CD1c-positive myeloid dendritic cell (primary cell): ENCODE results near the gene GBA2.
A peak's percentile ranks its signal among the peaks of the same experiment; 100 is the strongest.

Experiments
- DNase-seq: peaks from one replicate; pipeline ENCODE4 v3.0.0-alpha.2; 2016; ENCODE audit errors: extremely low spot score

The GBA2 gene

DNA sequence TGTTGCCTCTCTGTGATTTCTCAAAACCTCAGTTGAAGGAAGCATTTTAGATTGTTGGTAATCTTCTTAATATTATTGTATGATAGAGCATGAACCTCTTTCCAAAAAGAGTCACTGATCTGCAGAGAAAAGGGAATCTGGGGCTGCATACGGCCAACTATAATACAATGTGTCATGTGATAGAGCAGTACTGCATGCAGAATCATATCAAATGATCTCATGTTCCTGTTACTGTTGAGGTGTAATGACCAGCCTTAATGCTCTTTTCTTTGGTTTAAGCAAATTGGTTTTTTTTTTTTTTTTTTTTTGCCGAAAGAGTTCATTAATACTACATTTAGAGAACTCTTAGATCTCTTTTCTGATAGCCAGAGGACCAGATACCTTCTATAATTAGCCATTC lies 18.0 kb upstream of the GBA2 start:
- DNase-seq: no peak

DNA sequence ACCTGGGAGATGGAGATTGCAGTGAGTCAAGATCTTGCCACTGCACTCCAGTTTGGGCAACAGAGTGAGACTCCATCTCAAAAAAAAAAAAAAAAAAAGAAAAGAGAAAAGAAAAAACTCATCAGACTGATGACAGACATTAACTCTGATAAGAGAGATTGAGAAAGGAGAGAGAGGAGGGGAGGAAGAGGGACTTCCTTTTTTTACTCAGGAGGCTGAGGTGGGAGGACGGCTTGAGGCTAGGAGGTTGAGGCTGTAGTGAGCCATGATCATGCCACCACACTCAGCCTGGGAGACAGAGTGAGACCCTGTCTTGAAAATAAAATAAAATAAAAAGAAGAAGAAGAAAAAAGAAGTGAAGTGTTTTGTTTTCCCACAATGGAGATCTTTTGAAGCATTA lies 14.8 kb upstream of the GBA2 start:
- DNase-seq: no peak

DNA sequence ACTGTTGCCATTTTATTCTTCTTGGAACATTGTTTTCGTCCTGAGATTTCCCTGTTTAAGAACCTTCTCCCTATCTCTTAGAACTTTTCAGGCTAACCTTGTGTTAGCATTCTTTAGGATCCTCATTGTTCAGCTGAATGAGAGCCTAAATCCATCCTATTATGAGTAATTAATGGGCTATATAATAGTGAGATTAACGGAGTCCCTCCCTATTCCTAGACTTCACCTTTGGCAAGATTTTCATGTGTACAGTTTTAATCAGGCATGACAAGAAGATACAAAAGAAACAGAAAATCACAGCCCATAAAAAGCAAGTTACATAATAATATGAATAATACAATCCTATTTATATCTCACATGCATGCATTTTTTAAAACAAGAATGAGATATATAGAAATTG lies 14.2 kb upstream of the GBA2 start:
- DNase-seq: no peak

- peak; percentile 23 for DNase-seq
Observed at GRCh38 chr9:35760651-35761050, 11.6 kb upstream of the GBA2 start.

- no peak for DNase-seq
Observed at GRCh38 chr9:35759795-35760194, 10.8 kb upstream of the GBA2 start.

DNA sequence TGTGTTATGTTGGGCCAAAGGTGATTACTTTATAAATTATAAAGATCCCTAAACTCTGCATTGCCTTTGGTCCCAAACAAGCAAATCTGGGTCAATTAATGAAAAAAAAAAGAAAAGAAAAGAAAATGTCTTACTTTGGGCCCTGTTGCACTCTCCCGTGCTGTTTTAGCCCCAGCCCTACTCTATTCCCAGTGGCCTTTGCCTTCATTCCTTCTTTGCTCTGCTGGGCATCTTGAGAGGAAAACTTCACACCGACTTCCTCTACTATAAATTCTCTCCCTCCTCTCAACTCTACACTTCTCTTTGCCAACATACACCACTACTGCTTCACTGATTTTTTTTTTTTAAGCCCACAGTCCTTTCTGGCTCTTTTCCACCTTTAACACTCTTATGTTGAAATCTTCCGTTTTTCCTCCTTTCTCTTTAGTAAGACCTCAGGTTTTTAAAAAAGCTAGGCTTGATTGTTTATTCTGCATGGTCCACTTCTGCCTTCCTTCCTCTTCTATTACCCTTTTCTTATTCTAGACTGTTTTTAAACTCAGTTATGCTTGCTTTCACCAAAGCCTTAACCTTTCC lies 9.5 kb upstream of the GBA2 start:
- DNase-seq: no peak

DNA sequence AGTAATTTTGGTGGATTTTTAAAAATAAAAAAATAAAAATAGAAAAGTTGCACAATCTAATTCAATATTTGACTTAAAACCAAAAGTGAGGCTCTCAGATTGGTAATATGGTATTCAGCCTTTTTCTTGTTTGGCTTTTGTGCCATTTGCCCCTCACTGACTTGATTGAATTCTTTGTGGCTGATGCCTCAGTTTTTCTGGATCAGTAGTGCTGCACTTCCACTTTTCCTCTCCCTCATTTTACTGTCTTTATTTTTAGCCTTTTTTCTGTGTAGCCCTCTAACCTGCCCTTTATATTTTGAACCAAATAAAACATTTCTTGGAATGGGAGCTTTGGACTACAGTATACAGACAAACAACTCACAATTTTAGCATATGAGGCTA lies 8.9 kb upstream of the GBA2 start:
- DNase-seq: no peak

DNA sequence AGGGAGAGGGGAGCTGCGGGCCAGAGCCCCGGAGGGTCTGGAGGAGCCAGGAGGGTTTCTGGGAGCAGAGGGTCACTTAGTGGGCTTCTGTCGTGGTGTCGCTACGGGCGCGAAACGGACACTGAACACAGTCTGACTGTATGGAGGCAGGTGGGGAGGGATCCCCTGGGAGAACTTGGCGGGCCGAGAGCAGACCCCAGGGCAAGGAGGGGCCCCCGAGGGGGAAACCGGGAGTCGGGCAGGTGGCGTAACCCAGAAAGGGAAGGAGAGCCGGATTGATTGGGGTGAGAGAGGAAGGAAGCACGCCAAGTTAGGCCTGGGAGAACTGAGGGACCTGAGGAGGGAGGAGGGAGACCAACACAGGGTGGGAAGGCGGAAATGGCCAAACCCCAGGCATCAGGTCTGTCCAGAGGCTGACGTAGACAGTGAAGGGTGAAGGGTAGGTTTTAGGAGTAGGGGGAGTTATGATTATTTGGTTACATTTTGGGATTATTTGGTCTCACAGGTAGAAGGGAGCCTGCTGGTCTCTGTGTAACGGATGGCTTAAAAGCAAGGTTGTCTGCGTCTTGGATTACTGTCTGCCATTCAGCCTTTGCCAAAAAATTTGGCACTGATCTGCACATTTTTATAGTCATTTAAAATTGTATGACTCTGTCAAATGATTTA lies 8.3 kb upstream of the GBA2 start:
- peak; percentile 23 for DNase-seq

DNA sequence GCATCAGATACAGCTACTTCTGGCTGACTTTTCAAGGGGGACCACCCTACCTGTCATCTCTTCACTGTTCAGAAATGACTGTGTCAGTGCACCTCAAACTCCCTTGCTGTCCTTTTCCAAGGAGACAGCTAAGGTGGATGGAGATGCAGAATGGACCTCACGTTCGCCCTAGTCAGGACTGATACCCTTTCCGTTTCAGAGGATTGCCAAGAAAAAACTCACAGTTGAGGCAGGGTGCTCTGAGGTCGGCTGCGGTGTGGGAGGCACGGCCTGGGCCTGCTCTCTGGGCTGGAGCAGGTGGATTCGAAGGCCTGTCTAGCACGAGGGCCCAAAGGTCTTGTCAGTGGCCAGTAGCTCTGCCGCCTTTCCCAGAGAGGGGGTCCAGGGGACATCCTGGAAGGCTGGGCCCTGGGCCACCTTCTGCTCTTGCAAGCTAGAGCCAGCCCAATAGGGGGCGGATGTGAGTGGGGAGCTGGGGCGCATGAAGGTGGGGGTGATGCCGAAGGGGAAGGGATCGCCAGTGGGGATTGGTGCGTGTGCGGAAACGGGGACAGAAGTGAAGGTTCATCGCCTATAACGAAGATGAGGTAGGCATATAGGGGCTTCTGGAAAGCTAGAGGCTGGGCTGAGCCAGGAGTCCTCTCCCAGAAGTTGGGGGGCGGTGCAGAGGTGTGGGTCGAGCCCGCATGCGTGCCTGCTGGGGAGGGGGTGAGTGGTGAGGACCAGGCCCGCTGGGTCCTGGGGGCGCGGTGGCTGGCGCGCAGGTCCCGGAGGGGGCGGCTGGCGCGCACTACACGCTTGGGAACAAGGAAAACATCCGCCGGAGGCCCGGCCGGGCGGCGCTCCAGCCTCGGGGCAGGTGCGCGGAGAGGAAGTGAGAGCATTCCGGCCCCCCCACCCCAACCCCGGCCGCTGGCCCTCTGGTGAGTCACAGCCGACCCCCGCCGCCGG lies 7.5 kb upstream of the GBA2 start:
- DNase-seq: peak; percentile 53

DNA sequence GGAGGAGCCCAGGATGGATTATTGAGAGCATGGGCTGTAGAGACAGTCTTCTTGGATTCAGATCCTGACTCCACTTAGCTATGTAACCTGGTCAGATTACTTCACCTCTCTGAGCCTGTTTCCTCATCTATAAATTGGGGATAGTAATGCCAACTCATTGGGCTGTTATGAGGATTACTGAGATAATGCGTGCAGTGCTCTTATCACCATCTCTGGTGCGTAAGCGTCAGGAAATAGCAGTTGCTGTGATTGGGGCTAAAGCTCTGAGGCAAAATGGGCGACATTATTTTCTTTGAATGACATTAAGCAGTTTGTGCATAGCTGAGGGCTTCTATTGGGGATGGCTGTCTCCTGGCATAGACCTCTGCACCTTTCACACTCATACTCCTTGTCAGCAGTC lies 6.0 kb upstream of the GBA2 start:
- DNase-seq: no peak

GRCh38 chr9:35754264-35754663 lies 5.2 kb upstream of the GBA2 start, which contains the start of gene MSMP:
MSMP (minus strand) TSS chr9:35754276; CDS start chr9:35754129, 147 bp downstream.
- no peak for DNase-seq

DNA sequence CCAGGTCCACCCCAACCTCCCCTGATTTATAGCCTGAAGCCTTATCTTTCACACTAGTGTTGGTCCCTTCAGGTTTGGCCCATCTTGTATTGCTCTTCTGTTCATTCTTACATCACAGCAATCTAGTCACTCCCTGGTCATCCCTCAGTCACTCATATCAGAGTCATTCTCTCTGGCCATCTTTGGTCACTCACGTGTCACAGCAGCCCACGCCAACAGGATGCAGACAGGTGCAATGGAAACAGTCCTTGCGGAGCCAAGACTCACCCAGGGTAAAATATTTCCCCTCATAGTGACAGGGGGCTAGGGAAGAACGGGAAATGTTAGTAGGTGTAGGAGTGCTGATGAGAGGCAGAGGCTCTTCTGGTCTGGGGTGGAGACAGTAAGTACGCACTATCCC lies 4.4 kb upstream of the GBA2 start:
- no peak for DNase-seq

- no peak for DNase-seq
Observed at GRCh38 chr9:35750256-35750531, 1.2 kb upstream of the GBA2 start.

DNA sequence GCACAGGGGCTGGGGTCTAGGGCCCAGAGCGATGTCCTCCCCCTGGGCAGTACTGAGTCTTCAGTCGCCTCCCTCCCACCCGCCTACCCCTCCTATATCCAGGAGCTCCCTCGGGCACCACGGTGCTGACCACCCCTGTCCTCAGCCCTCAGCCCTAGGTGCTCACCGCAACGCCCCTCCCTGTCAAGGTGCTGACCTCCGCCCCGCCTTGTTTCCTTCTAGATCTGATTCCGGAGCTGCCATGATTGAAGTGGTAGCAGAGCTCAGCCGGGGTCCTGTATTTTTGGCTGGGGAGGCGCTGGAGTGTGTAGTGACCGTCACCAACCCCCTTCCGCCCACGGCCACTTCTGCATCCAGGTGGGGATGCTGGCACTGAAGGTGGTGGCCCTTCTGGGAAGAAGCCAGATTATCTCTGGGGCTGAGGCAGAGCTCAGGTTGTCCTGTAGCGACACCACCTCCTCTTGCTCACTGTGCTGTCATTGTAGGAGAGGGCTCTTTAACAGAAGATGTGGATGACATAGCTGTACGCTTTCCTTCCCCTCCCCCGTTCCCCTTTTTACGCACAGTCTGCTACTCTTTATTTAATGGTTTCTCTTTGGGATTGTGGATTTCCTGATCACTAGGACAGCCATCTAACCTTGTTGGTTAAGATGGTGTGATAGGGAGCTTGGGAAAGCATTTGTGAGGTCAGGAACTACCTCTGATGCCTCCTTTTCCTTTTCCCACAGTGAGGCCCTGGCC lies 657 bp upstream of the GBA2 start:
- DNase-seq: peak; percentile 21

DNA sequence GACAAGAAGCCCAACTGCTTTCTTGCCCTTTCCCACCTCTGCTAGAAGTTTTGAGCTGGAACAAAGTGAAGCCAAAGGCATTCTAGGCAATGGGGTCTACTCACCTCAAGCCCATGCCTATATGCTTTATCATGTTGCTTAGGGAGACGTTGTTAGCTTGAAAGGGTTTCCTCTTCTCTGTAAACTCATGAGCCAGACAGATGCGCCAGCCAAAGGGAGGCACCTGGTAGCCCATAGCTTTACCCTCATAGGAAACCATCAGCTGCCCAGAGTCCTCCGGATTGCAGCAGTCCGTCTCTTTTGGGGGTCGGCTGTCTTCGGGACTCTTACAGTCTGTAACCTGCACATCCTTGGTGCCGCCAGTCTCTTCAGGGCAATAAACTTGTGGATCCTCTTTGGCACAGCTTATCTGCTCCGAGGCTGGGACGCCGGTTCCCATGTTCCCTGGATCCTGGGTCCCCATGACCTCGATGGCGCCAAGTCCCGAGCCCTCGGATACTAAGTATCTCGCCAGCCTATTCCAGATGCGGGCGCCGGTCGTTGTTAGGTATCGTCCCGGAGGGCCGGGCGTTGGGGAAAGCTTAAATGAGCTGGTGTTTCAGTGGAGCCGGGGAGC lies 678 bp downstream of the GBA2 start:
- DNase-seq: no peak

DNA sequence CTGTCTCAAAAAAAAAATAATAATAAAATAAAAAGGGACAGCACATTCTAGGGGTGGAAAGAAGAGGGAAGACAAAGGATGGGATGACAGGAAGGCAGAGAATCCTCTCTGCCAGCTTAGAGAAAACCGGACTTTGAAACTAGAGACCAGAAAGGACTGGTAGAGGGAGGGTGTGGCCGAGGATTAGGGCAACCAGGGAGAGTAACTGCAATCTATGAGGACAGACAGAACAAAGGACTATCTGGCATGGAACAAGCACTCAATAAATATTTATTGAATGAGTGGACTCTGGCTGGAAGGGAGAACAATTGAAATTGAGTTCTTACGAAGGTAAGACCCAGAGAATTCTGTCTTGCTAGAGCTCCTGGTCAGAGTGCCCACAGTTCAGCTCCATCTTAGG lies 2.4 kb downstream of the GBA2 start:
- DNase-seq: no peak

- DNase-seq: no peak
Observed at GRCh38 chr9:35745569-35745968, 3.5 kb downstream of the GBA2 start.

- DNase-seq: no peak
Observed at GRCh38 chr9:35743880-35744518, 5.0 kb downstream of the GBA2 start.

DNA sequence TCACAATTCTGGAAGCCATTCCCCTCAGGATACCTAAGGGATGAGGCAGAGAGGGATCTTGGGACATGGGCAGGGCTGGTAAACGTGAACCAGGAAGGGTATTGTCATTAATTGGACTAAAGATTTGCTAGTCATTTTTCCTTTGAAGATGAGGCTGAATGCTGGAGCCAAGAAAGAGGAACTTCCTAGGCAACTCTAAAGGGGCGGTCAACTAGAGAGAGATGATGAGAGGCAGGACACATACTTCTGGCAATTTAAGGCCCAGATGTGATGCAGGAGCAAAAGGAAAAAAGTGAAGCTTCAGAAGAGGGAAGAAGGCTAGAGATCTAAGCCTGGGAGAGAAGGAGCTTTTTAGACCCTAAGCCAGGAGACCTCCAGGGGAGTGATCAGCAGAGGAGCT lies 5.6 kb downstream of the GBA2 start:
- DNase-seq: peak; percentile 46

- DNase-seq: no peak
Observed at GRCh38 chr9:35741740-35742139, 7.3 kb downstream of the GBA2 start.

- DNase-seq: no peak
Observed at GRCh38 chr9:35740243-35740642, 8.8 kb downstream of the GBA2 start.
